Epithelial cell of alveolus of lung (primary cell): ENCODE data around the gene FAAH. TPM values are rescaled to one million over a fixed set of nuclear protein-coding genes. Genes with fewer than 3 reads are reported as not detected.

Source experiments
- total RNA-seq: library from RNA; depleted of rRNA; stranded (reverse); fragments of >200 nt; gene quantifications from 2 replicates; pipeline ENCODE4 v1.2.1, GENCODE V29; 2015

The FAAH gene
- total RNA-seq, result 0.65 and 0.72 TPM in 2 replicates

DNA sequence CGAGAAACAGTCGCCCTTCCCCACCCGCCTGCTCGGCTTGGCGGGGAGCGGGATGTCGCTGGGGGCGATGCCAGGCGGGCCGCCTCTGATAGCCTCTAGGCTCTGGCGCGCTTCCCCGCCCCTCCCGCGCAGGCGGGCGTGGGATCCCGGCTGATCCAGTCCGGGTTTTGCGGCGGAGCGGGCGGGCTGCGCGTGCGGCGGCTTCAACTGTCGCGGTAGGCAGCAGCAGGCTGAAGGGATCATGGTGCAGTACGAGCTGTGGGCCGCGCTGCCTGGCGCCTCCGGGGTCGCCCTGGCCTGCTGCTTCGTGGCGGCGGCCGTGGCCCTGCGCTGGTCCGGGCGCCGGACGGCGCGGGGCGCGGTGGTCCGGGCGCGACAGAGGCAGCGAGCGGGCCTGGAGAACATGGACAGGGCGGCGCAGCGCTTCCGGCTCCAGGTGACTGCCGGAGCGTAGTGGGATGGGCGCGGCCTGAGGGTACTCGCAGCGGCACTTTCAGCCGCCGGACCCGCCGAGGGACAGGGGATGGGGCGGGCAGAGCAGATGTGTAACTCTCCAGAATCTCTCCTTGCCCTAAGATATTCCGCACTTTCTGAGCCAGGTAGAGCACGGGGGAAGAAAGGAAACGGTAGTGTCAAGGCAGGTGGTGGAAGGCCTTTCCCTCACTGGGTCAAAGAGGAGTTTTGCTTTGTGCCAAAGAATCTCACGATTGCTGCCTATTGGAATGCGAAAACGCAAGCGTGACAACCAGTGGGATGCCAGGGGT, at the start of gene FAAH:
Gene FAAH (plus strand): TSS at position 210 of the 764 bp plus-strand sequence. CDS start 32 bp downstream, at position 242.

Other genes starting within 250 kb of the FAAH start
- 1.6 and 2.0 TPM in 2 replicates for gene TSPAN1, start 219.2 kb upstream of the FAAH start, total RNA-seq
- not detected in 2 replicates for gene P3R3URF, start 217.8 kb upstream of the FAAH start, total RNA-seq
- gene POMGNT1, start 195.9 kb upstream of the FAAH start, total RNA-seq, result 25.8 and 52.6 TPM in 2 replicates
- gene LURAP1, start 191.0 kb upstream of the FAAH start, total RNA-seq, result 2.8 and 3.8 TPM in 2 replicates
- 2.9 and 12.0 TPM in 2 replicates for gene RAD54L, start 146.6 kb upstream of the FAAH start, total RNA-seq
- 107 and 118 TPM in 2 replicates for gene LRRC41, start 90.7 kb upstream of the FAAH start, total RNA-seq
- 453 and 735 TPM in 2 replicates for gene UQCRH, start 90.6 kb upstream of the FAAH start, total RNA-seq
- gene NSUN4, start 53.5 kb upstream of the FAAH start, total RNA-seq, result 13.3 and 14.9 TPM in 2 replicates
- gene DMBX1, start 95.5 kb downstream of the FAAH start, total RNA-seq, result not detected in 2 replicates
- gene KNCN, start 157.3 kb downstream of the FAAH start, total RNA-seq, result not detected in 2 replicates
- 8.0 and 21.6 TPM in 2 replicates for gene MKNK1, start 210.0 kb downstream of the FAAH start, total RNA-seq
- 5.9 and 8.8 TPM in 2 replicates for gene MOB3C, start 222.5 kb downstream of the FAAH start, total RNA-seq